ENCODE results near the gene ADCY4. TPM values are rescaled to one million over a fixed set of nuclear protein-coding genes. Genes with fewer than 3 reads are reported as not detected.

The ADCY4 gene
- total and polyA plus RNA-seq, 2 of the 13 experiments (the other 11 are each of a cell fraction or from before 2014, with no cell fraction given) = 0.03 TPM; not detected in 1

DNA sequence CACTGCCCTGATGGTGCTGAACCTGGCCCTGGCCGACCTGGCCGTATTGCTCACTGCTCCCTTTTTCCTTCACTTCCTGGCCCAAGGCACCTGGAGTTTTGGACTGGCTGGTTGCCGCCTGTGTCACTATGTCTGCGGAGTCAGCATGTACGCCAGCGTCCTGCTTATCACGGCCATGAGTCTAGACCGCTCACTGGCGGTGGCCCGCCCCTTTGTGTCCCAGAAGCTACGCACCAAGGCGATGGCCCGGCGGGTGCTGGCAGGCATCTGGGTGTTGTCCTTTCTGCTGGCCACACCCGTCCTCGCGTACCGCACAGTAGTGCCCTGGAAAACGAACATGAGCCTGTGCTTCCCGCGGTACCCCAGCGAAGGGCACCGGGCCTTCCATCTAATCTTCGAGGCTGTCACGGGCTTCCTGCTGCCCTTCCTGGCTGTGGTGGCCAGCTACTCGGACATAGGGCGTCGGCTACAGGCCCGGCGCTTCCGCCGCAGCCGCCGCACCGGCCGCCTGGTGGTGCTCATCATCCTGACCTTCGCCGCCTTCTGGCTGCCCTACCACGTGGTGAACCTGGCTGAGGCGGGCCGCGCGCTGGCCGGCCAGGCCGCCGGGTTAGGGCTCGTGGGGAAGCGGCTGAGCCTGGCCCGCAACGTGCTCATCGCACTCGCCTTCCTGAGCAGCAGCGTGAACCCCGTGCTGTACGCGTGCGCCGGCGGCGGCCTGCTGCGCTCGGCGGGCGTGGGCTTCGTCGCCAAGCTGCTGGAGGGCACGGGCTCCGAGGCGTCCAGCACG, 18.9 kb downstream of the ADCY4 start (continued):
- TF ChIP-seq ZNF574 (CRISPR knock-in tag; IDR thresholded peaks at IDR 0.05) (peak; percentile 92), ZNF607 (CRISPR knock-in tag; IDR thresholded peaks at IDR 0.05; ENCODE audit: borderline replicate concordance) (peak; percentile 99), SALL2 (CRISPR knock-in tag; IDR thresholded peaks at IDR 0.05) (peak; percentile 89), POGZ (CRISPR knock-in tag; IDR thresholded peaks at IDR 0.05) (peak; percentile 65), ZNF570 (CRISPR knock-in tag; IDR thresholded peaks at IDR 0.05; ENCODE audit: borderline replicate concordance) (no peak; the same call in 1 of the 2 replicates), ZNF235 (CRISPR knock-in tag; IDR thresholded peaks at IDR 0.05; ENCODE audit: borderline replicate concordance) (peak; percentile 98; the same call in 1 of the 2 replicates), SOX13 (IDR thresholded peaks at IDR 0.05) (no peak), SOX13 (CRISPR knock-in tag; conservative IDR thresholded peaks at IDR 0.05 in 1 of 2, IDR thresholded peaks at IDR 0.05 in 1 of 2) (peak in 1 of 2 experiments; percentile 78; a peak in 2 of 4 replicates), ZMYM2 (CRISPR knock-in tag; IDR thresholded peaks at IDR 0.05) (no peak), TCF7 (IDR thresholded peaks at IDR 0.05; ENCODE audit: low read depth) (no peak), NFATC3 (CRISPR knock-in tag; IDR thresholded peaks at IDR 0.05) (peak; percentile 76; the same call in 1 of the 2 replicates), ZNF567 (CRISPR knock-in tag; IDR thresholded peaks at IDR 0.05; ENCODE audit: borderline replicate concordance) (peak; percentile 98), GABPA (IDR thresholded peaks at IDR 0.05; ENCODE audit: low read depth, low read length) (no peak), GABPA (CRISPR knock-in tag; IDR thresholded peaks at IDR 0.05; ENCODE audit: low read depth) (no peak), CHCHD3 (CRISPR knock-in tag; IDR thresholded peaks at IDR 0.05) (peak; percentile 93; the same call in 1 of the 2 replicates), MED8 (CRISPR knock-in tag; IDR thresholded peaks at IDR 0.05; ENCODE audit: insufficient replicate concordance) (peak; percentile 82), MEIS2 (CRISPR knock-in tag; IDR thresholded peaks at IDR 0.05) (peak; percentile 98), PBX3 (CRISPR knock-in tag; IDR thresholded peaks at IDR 0.05; ENCODE audit: borderline replicate concordance) (peak; percentile 98)
- TF ChIP-seq, protein P1, sequence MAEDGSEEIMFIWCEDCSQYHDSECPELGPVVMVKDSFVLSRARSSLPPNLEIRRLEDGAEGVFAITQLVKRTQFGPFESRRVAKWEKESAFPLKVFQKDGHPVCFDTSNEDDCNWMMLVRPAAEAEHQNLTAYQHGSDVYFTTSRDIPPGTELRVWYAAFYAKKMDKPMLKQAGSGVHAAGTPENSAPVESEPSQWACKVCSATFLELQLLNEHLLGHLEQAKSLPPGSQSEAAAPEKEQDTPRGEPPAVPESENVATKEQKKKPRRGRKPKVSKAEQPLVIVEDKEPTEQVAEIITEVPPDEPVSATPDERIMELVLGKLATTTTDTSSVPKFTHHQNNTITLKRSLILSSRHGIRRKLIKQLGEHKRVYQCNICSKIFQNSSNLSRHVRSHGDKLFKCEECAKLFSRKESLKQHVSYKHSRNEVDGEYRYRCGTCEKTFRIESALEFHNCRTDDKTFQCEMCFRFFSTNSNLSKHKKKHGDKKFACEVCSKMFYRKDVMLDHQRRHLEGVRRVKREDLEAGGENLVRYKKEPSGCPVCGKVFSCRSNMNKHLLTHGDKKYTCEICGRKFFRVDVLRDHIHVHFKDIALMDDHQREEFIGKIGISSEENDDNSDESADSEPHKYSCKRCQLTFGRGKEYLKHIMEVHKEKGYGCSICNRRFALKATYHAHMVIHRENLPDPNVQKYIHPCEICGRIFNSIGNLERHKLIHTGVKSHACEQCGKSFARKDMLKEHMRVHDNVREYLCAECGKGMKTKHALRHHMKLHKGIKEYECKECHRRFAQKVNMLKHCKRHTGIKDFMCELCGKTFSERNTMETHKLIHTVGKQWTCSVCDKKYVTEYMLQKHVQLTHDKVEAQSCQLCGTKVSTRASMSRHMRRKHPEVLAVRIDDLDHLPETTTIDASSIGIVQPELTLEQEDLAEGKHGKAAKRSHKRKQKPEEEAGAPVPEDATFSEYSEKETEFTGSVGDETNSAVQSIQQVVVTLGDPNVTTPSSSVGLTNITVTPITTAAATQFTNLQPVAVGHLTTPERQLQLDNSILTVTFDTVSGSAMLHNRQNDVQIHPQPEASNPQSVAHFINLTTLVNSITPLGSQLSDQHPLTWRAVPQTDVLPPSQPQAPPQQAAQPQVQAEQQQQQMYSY (CRISPR knock-in tag; IDR thresholded peaks at IDR 0.05) = peak; percentile 84
- TF ChIP-seq, protein P2, sequence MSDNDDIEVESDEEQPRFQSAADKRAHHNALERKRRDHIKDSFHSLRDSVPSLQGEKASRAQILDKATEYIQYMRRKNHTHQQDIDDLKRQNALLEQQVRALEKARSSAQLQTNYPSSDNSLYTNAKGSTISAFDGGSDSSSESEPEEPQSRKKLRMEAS (IDR thresholded peaks at IDR 0.05) = no peak
- TF ChIP-seq, protein P3, sequence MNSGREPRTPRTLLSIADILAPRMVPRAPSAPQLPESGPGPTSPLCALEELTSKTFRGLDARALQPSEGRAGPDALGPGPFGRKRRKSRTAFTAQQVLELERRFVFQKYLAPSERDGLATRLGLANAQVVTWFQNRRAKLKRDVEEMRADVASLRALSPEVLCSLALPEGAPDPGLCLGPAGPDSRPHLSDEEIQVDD (CRISPR knock-in tag; IDR thresholded peaks at IDR 0.05; ENCODE audit: borderline replicate concordance) = peak; percentile 95; the same call in 1 of the 2 replicates

All from HepG2 (cell line).